NCI-H187 (cell line): Measurements from ENCODE around the gene TSC2.
"Not testable (repeated sequence)": the region's sequence is repeated elsewhere in the genome, so short reads cannot be mapped to it uniquely, and the experiment has no call there.

ENCODE experiments used
- DNase-seq, 2 experiments: peaks; one replicate each; lab custom pipeline; 2025; lab: John Stamatoyannopoulos, UW

The TSC2 gene

GRCh38 chr16:2105291-2105690 is 57.5 kb downstream of the TSC2 start:
- not testable (repeated sequence) for DNase-seq

DNA sequence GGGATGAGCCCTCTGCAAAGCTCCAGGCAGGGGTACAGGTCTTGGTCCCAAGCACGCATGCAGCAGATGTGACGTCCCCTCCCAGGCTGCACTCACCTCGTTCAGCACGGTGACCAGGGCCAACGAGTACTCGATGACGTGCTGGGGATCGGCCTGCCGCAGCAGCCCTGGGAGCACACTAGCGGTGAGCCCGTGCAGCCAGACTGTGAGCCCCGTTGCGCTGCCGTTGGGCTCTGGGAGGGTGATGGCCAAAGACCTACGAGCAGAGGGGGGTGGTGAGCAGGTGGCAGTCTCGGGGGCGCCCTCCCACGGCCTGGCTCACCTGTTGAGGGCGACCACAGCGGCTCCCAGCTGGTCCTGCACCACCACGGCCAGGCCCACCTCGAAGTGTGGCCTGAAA is 58.0 kb downstream of the TSC2 start:
- DNase-seq, result not testable (repeated sequence)

DNA sequence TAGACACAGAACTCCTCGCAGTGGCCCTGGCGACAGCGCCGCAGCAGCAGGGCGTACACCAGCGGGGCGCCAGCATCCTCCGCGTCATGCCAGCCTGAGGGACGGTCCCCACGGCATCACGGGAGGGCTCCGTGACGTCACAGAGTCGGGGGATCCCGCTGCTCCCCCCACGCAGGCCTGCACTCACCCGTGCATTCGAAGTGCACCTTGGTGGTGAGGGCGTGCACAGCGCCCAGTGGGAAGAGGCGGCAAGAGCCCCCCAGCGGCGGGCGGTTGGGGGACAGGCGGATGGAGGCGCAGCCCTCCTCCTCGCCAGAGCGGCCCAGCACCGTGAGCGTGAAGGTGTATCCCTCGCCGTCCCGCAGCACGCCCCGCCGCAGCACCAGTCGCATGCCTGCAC is 58.4 kb downstream of the TSC2 start:
- DNase-seq, result not testable (repeated sequence)

GRCh38 chr16:2107121-2107790 is 59.5 kb downstream of the TSC2 start:
- not testable (repeated sequence) for DNase-seq

DNA sequence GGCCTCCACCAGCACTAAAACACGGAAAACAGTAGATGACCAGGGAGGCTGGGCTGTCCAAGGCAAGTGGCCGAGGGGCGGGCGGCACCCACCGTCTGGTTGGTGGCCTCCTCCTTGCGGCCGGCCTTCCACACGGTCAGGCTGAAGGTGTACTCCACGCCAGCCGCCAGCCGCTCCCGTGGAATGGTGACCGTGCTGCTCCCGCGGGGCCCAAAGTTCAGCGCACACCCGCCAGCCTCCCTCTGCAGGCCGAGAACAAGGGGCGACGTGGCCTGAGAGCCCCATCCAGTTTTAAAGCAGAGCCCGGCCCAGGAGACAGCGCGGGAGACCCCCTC is 60.0 kb downstream of the TSC2 start:
- not testable (repeated sequence) for DNase-seq

- not testable (repeated sequence) for DNase-seq
Measured at GRCh38 chr16:2108446-2109270, 60.9 kb downstream of the TSC2 start.

- DNase-seq, result not testable (repeated sequence)
Measured at GRCh38 chr16:2109271-2109580, 61.4 kb downstream of the TSC2 start.

GRCh38 chr16:2109872-2110271 is 62.1 kb downstream of the TSC2 start:
- DNase-seq, result not testable (repeated sequence)

- not testable (repeated sequence) for DNase-seq
Measured at GRCh38 chr16:2110332-2111008, 62.7 kb downstream of the TSC2 start.

GRCh38 chr16:2111009-2111353 is 63.2 kb downstream of the TSC2 start:
- not testable (repeated sequence) for DNase-seq

DNA sequence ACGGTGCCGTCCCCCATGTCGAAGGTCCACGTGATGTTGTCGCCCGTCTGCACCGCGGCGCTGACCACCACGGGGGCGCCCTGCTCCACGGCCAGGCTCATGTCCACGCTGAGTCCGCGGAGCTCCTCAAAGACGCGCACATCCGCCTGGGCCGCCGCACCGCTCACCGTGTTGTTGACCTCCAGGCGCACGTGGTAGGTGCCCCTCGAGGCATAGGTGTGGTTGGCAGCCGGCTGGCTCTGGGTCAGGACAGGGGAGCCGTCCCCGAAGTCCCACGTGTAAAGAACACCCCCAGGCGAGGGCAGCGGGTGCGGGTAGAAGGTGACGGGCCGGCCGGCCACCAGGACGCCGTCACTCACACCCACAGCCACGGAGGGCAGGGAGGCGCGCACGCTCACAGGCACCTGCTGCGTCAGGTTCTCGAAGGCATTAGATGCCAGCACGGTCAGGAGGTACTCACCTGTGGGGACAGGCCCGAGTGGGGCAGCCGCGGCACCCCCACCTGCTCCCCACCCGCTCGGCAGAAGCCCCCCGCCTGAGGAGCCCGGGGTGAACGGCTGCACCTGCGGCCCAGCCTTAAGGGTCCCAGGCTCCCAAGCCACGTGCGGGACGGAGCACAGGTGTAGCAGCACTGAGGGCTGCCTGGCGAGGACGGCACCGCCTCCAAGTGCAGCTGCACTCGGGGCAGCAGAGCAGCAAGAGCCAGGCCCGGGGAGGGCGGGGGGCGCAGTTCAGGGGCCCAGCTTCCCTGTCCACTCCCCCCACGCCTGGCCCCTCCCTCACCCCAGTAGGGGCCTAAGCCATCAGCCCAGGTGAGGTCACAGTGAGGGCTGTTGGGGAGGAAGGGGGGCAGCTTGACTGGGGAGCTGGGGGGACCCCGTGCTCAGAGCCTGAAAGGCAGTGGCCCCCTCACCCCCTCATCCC is 63.9 kb downstream of the TSC2 start:
- DNase-seq, result not testable (repeated sequence)

- DNase-seq, result not testable (repeated sequence)
Measured at GRCh38 chr16:2112539-2113106, 64.8 kb downstream of the TSC2 start.

- not testable (repeated sequence) for DNase-seq
Measured at GRCh38 chr16:2114225-2114624, 66.4 kb downstream of the TSC2 start.

- not testable (repeated sequence) for DNase-seq
Measured at GRCh38 chr16:2114885-2115590, 67.3 kb downstream of the TSC2 start.

DNA sequence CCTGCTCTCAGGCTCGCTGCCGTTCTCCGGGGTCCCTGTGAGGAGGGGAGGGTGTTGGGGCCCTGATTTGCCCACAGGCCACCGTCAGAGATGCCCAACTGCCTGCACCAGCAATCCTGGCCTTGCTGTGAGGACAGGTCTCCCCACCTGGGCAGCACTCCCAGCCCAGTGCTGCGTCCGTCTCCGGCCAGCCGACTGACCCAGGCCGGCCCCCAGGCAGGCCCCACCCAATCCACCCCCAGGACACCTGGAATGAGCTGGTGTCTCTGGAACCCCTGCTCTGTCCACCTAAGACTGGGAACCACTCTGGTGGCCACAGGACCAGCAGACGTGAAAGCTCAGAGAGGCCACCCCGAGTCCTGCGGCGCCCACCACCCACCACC is 67.8 kb downstream of the TSC2 start:
- no peak for DNase-seq

DNA sequence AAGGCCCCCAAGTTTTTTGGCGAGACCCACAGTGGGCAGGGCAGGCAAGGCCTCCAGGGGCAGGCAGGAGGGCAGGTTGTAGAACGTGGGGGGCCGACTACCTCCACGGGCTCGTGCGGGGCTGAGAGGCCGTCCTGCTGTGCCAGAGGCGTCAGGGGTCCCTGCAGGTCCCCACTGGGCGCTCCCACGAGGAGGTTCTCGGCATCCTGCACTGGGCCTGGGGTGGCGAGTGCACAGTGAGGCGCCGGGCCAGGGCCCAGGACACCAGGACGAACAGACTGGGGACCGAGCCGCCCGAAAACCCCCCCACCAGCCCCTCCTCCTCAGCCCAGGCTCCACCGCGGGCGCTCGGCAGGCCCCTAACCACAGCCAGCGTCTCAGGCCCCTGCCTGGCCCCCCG is 68.6 kb downstream of the TSC2 start:
- DNase-seq, result not testable (repeated sequence)

GRCh38 chr16:2117341-2117740 is 69.6 kb downstream of the TSC2 start:
- not testable (repeated sequence) for DNase-seq

GRCh38 chr16:2117960-2118722 is 70.4 kb downstream of the TSC2 start:
- DNase-seq, result not testable (repeated sequence)

- DNase-seq, result not testable (repeated sequence)
Measured at GRCh38 chr16:2121325-2121724, 73.5 kb downstream of the TSC2 start.

DNA sequence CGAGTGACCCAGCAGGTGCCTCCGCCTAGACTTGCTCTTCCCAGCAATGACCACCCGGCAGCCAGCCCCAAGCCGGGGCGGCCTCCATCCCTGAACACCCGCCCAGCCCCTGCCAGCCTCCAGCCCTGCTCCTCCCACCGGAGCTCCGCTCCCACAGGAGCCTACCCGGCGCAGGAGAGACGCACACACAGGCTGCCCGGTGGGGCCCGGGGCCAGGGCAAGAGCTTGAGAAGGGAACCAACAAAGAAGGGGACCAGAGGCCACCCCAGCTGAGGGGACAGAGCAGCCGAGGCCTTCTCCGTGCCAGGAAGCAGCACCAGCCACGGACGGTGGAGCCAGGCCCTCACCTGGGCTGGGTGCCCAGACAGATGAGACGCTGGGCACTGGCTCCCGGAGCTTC is 74.1 kb downstream of the TSC2 start:
- no peak for DNase-seq
